C4-2B (cell line): ENCODE results near the gene CD300LG.

Experiments
- CTCF ChIP-seq: fragments of 450-650 bp; conservative IDR thresholded peaks from 2 replicates; pipeline ENCODE4 v1.5.1; 2017; ENCODE audit warnings: mild to moderate bottlenecking
- ZFX ChIP-seq: fragments of 450-650 bp; IDR thresholded peaks from 2 replicates; pipeline ENCODE4 v1.6.1; 2017

DNA sequence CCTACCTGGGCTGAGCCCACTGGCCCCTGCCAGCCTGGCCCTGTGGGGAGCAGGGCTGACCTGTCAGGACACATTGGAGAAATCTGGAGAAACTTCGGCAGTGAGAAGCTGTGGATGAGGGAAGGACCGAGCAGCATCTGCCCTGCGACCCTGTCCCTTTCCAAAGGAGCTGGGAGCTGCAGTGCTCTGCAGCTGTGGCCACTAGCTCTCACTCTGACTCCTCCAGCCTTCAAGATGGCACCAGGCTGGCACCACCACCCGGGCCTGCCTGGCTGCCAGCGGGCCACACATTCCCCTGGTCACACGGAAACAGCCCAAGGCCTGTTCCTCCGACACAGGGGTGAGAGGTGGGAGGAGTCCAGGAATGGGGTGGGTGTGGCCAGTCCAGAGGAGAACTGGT lies 30.1 kb downstream of the CD300LG start:
- no peak for TF ChIP-seq CTCF
- no peak for TF ChIP-seq ZFX
